Retinal pigment epithelial cell (primary cell): ENCODE results near the gene MPP7.

Experiments used
- DNase-seq: peaks from one replicate; pipeline ENCODE4 v3.0.0-alpha.2; 2010; ENCODE audit warnings: low read depth
- H3K4me3 ChIP-seq: 2 replicates; pipeline ENCODE4 v1.5.1; 2011; ENCODE audit warnings: mild to moderate bottlenecking, low read length, control low read depth, moderate library complexity
- TF ChIP-seq, protein P1 (sequence below): conservative IDR thresholded peaks from 2 replicates; pipeline ENCODE4 v1.5.1; 2011; ENCODE audit warnings: low read depth, low read length, control low read depth, inconsistent platforms

MPP7 gene

DNA sequence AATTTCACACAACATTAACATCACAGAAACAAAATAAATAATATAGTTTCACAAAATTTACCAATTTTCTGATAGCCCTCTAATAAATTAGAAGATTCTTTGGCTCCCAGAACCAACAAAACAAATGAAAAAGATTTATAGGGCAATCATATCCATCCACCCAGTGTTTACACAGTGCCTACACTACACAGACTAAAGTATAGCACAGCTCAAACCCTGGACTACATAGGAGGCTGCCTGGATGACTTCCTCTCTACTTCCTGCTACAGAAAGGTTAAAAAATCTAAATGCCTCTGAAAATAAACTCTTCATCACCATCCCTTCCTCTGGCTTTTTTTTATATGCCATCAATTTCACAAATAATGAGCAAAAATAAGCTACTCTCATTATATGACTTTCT, 28.4 kb downstream of the MPP7 start:
- no peak for DNase-seq
- no peak overlapping the region for H3K4me3 ChIP-seq
- TF ChIP-seq, protein P1, sequence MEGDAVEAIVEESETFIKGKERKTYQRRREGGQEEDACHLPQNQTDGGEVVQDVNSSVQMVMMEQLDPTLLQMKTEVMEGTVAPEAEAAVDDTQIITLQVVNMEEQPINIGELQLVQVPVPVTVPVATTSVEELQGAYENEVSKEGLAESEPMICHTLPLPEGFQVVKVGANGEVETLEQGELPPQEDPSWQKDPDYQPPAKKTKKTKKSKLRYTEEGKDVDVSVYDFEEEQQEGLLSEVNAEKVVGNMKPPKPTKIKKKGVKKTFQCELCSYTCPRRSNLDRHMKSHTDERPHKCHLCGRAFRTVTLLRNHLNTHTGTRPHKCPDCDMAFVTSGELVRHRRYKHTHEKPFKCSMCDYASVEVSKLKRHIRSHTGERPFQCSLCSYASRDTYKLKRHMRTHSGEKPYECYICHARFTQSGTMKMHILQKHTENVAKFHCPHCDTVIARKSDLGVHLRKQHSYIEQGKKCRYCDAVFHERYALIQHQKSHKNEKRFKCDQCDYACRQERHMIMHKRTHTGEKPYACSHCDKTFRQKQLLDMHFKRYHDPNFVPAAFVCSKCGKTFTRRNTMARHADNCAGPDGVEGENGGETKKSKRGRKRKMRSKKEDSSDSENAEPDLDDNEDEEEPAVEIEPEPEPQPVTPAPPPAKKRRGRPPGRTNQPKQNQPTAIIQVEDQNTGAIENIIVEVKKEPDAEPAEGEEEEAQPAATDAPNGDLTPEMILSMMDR: no peak

DNA sequence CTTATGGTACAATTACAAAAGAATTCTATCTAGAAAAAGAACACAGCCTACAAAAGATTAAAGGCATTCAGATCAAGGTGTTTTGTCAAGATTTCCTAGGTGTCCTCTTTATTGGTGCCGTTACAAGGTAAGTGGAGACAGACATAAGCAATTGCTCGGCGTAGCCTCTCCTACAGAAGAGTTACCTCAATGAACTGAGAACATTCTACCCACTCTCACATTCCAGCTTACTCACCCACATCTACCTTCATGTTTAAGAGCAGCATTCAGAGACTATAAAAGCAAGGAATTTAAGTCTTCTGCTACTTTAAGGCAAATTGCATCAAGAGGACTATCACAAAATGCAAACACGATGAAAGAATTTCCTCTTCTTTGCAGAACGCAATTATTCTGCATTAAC, 29.5 kb downstream of the MPP7 start:
- no peak for DNase-seq
- H3K4me3 ChIP-seq: no peak overlapping the region
- TF ChIP-seq, protein P1: no peak

DNA sequence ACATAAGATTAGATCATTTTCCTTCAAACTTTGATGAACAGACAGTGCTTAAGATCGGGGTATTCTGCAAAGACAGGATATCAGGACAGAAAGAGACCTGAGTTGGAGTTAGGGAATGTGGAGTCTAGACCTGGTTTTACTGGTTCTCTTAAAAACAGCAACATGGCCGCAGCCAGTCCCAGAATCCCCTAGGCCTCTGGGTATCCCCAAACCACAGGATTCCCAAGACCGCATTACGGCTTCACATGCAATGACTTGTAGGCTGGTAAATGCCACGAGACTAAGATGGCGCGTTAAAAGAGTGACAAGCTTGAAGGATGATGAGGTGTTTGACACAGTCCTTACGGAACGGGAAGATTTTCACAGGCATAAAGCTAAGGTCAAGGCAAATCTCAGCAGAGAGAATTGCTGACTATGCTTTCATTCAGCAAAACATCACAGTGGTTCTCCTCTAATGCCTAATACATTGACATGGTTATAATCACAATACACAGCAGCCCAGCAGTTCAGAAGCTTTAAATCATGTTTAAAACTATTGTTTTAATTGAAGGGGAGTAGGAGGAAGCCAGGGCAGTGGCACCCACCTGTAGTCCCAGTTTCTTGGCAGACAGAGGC, 32.9 kb downstream of the MPP7 start:
- TF ChIP-seq, protein P1: no peak
- no peak for DNase-seq
- no peak overlapping the region for H3K4me3 ChIP-seq

DNA sequence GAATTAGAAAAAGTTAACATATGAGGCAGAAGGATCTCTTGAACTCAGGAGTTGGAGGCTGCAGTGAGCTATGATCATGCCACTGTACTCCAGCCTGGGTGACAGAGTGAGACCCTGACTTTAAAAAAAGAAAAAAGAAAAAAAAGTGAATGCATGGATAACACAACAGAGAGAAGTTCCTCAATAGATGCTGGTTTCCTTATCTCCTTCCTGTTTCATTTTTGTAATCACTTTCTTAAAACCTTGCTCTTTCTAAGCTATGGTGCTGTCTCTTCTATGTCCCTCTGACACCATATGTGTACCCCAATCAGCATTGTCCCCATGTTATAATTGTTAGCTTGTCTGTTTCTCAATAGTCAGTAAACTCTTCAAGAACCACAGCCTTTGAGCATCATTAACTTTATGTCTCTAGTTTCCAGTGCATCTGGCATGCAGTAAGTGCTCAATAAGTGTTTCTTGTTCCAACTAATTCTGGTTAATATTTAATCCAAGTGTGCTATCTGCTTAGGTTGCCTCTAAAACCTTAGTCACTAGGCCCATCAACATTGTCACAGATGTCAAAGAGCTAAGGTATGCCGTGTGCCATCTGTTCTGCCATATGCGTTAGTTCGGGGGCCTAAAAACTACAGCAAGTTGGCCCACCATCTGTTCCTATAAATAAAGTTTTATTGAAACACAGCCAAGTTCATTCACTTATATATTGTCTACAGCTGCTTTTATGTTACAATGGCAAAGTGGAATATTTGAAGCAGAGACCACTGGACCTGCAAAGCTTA, 36.2 kb downstream of the MPP7 start:
- TF ChIP-seq, protein P1: no peak
- H3K4me3 ChIP-seq: no peak overlapping the region
- DNase-seq: no peak

DNA sequence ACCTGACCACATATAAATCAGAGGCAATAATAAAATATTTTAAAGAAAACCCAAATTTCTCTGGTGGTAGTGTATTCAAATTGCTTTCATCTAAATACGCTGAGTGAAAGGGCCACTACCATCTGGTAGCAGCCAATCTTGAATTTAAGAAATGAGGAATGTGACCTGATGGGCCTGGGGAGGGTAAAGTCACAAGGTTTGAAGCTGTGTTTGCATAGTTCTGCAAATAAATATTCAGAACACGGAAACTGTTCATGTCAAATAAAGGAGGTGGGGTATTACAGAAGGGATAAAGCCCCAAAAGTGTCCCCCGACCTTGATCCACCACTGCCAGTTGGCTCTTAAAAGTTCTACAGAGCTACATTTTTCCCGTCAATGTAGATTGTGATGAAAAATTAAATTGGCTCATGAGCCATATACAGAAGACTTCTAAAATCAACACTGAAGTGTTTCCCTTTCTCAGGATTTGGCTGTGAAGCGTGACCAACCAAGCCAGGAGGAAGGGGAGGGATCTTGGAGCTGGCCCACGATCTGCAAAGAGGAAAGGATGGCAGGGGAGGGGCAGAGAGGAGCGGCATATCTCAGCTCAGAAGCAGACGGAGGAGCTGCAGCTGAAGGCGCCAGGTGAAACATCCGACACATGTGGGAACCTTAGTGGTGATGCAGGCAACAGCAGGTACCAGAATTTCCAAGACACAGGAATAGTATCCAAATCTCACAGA, 39.6 kb downstream of the MPP7 start:
- TF ChIP-seq, protein P1: no peak
- DNase-seq: no peak
- no peak overlapping the region for H3K4me3 ChIP-seq

DNA sequence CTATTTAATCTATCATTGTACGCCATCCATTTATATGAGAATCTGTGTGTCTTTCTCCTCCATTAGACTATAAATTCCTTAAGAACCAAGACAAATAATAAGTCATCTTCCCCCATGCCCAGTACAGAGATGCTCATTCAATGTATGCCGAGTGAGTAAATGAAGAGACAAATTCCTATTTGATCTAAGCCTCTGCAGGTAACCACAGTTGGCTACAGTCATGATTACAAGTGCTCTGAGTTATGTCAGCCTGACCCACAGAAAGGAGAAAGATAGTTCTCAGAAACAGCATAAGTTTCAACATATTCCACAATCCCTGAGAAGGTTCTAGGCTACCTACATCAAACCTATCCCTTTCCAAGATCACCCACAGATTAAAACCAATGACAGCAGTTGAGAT, 46.1 kb downstream of the MPP7 start:
- no peak overlapping the region for H3K4me3 ChIP-seq
- TF ChIP-seq, protein P1: no peak
- DNase-seq: no peak
